GM12878 (cell line): Measurements from ENCODE around the gene RFT1. TPM values are rescaled to one million over a fixed set of nuclear protein-coding genes. Genes with fewer than 3 reads are reported as not detected.
A peak's percentile ranks its signal among the peaks of the same experiment; 100 is the strongest.

ENCODE experiments used
- DPF2 ChIP-seq: fragments of 450-650 bp; IDR thresholded peaks from 2 replicates; pipeline ENCODE4 v1.6.1; 2017; ENCODE audit warnings: mild to moderate bottlenecking
- EP300 ChIP-seq, 2 experiments: fragments of 150-350 bp in 1 of 2; IDR thresholded peaks; 2 replicates each; pipeline ENCODE4 v1.6.1; 2011 to 2012; ENCODE audit warnings: low read depth in 2 of 2, low read length in 2 of 2, borderline replicate concordance in 1 of 2, improper control_type of control experiment in 1 of 2, inconsistent platforms in 1 of 2; ENCODE audit not compliant: control insufficient read depth in 1 of 2
- HDGF ChIP-seq: fragments of 450-650 bp; IDR thresholded peaks from 2 replicates; pipeline ENCODE4 v1.6.1; 2016; ENCODE audit warnings: antibody characterized with exemption
- MYC ChIP-seq: IDR thresholded peaks from 2 replicates; pipeline ENCODE4 v1.6.1; 2011; ENCODE audit warnings: mild to moderate bottlenecking, low read length, moderate library complexity, inconsistent platforms; ENCODE audit not compliant: insufficient read depth, insufficient replicate concordance, insufficient read length, severe bottlenecking
- NFIC ChIP-seq: IDR thresholded peaks from 2 replicates; pipeline ENCODE4 v1.6.1; 2012; ENCODE audit warnings: low read depth, mild to moderate bottlenecking, inconsistent platforms, low read length, moderate library complexity
- RAD21 ChIP-seq: IDR thresholded peaks from 2 replicates; pipeline ENCODE4 v1.6.1; 2011; ENCODE audit warnings: mild to moderate bottlenecking, low read depth, low read length, moderate library complexity; ENCODE audit not compliant: insufficient read depth
- SMARCA5 ChIP-seq: fragments of 450-650 bp; IDR thresholded peaks from 2 replicates; pipeline ENCODE4 v1.6.1; 2017; ENCODE audit warnings: mild to moderate bottlenecking
- ZBED1 ChIP-seq: IDR thresholded peaks from 2 replicates; pipeline ENCODE4 v1.6.1; 2016; ENCODE audit warnings: borderline replicate concordance
- ZNF687 ChIP-seq: fragments of 450-650 bp; IDR thresholded peaks from 2 replicates; pipeline ENCODE4 v1.6.1; 2017; ENCODE audit warnings: mild to moderate bottlenecking, moderate library complexity
- polyA plus RNA-seq, 11 experiments: library from polyadenylated mRNA; depleted of rRNA in 4 of 11; unstranded in 6 of 11; stranded (reverse) in 5 of 11; fragments of >200 nt; fragmentation: Nextera tagmentation in 4 of 11; fragmentation: Illumina TruSeq in 1 of 11; extraction: Ambion mirVana in 4 of 11; extraction: Trizol in 1 of 11; gene quantifications; 1 replicate in 1 of 11; 2 replicates in 10 of 11; pipeline versions ENCODE4 v1.2.1 to v1.2.3, GENCODE V29; 2011 to 2016; ENCODE audit warnings: inconsistent platforms in 2 of 11, missing spikeins in 2 of 11, low read depth in 1 of 11
- total RNA-seq, 4 experiments: library from RNA; depleted of rRNA in 3 of 4; stranded (reverse); fragments of >200 nt in 3 of 4; fragmentation: Illumina TruSeq in 1 of 4; extraction: Trizol in 1 of 4; gene quantifications; 2 replicates each; pipeline versions ENCODE4 v1.2.1 to v1.2.3, GENCODE V29; 2013 to 2021

RFT1 gene
- total and polyA plus RNA-seq, 10 of the 15 experiments (the other 5 are each of a cell fraction or from before 2014, with no cell fraction given), result 16.6 to 75.1 (median 34.5) TPM

- TF ChIP-seq ZNF687, result 0 out of 2 replicates have a peak, but pooled peaks have one; percentile 36
- TF ChIP-seq HDGF, result no peak
- no peak for TF ChIP-seq ZBED1
- TF ChIP-seq NFIC, result no peak
- no peak for TF ChIP-seq MYC
- peak; percentile 14; the same call in 1 of the 2 replicates for TF ChIP-seq DPF2
- no peak for TF ChIP-seq EP300 (IDR thresholded peaks at IDR 0.05; ENCODE audit: borderline replicate concordance in 1 of 2, control insufficient read depth in 1 of 2, low read depth in 2 of 2, low read length in 2 of 2)
- TF ChIP-seq RAD21, result no peak
- 0 out of 2 replicates have a peak, but pooled peaks have one; percentile 20 for TF ChIP-seq SMARCA5
Observed at GRCh38 chr3:53147151-53147902, 17.1 kb upstream of the RFT1 start (continued).
